H1 (cell line): ENCODE measurements around the gene SERPING1. TPM values are rescaled to one million over a fixed set of nuclear protein-coding genes. Genes with fewer than 3 reads are reported as not detected.
A peak's percentile ranks its signal among the peaks of the same experiment; 100 is the strongest.

ENCODE experiments used
- ATF3 ChIP-seq: IDR thresholded peaks from 2 replicates; pipeline ENCODE4 v1.6.1; 2011; ENCODE audit warnings: low read depth, mild to moderate bottlenecking, low read length; ENCODE audit not compliant: insufficient read depth
- JUN ChIP-seq: IDR thresholded peaks from 2 replicates; pipeline ENCODE4 v1.6.1; 2011; ENCODE audit warnings: low read depth, mild to moderate bottlenecking, improper control_type of control experiment, low read length
- POLR2AphosphoS5 ChIP-seq: IDR thresholded peaks from 2 replicates; pipeline ENCODE4 v1.6.1; 2011; ENCODE audit warnings: low read depth, low read length
- SIX5 ChIP-seq: IDR thresholded peaks from 2 replicates; pipeline ENCODE4 v1.6.1; 2011; ENCODE audit warnings: mild to moderate bottlenecking, low read depth, low read length
- SP2 ChIP-seq: IDR thresholded peaks from 2 replicates; pipeline ENCODE4 v1.6.1; 2012; ENCODE audit warnings: mild to moderate bottlenecking, low read length, inconsistent platforms
- polyA plus RNA-seq, 7 experiments: library from polyadenylated mRNA; depleted of rRNA in 3 of 7; stranded (reverse) in 5 of 7; unstranded in 2 of 7; fragments of >200 nt in 5 of 7; fragments of 200-250 nt in 2 of 7; gene quantifications; 1 replicate in 5 of 7; 2 replicates in 1 of 7; 4 replicates in 1 of 7; pipeline versions ENCODE4 v1.2.1 to v1.2.3, GENCODE V29; 2011 to 2013; ENCODE audit warnings: missing spikeins in 2 of 7, mixed read lengths in 2 of 7
- total RNA-seq: library from RNA; stranded (reverse); fragmentation: NEBNext Ultra II Directional; extraction: Animal tissue kit (Norgen Biotek cat#: 25700); gene quantifications from 2 replicates; pipeline ENCODE4 v1.2.1, GENCODE V29; 2021
- TF ChIP-seq, protein P1 (sequence below): fragments of 300-600 bp; sonication (generic); IDR thresholded peaks from 2 replicates; pipeline ENCODE4 v1.7.1; 2012; ENCODE audit warnings: low read length, moderate library complexity, mild to moderate bottlenecking, inconsistent platforms; ENCODE audit not compliant: insufficient replicate concordance
- TF ChIP-seq, protein P2 (sequence below), 3 experiments: IDR thresholded peaks; 1 replicate in 2 of 3; 2 replicates in 1 of 3; pipeline versions ENCODE4 v1.5.1 to v1.6.1; 2011; ENCODE audit warnings: low read length in 3 of 3, mild to moderate bottlenecking in 3 of 3, inconsistent platforms in 2 of 3, low read depth in 1 of 3, moderate library complexity in 1 of 3; ENCODE audit not compliant: insufficient read depth in 1 of 3; ENCODE audit errors: control extremely low read depth in 1 of 3

SERPING1 gene
- total and polyA plus RNA-seq, 2 of the 8 experiments (the other 6 are each of a cell fraction or from before 2014, with no cell fraction given) = 50.9 to 54.8 TPM

DNA sequence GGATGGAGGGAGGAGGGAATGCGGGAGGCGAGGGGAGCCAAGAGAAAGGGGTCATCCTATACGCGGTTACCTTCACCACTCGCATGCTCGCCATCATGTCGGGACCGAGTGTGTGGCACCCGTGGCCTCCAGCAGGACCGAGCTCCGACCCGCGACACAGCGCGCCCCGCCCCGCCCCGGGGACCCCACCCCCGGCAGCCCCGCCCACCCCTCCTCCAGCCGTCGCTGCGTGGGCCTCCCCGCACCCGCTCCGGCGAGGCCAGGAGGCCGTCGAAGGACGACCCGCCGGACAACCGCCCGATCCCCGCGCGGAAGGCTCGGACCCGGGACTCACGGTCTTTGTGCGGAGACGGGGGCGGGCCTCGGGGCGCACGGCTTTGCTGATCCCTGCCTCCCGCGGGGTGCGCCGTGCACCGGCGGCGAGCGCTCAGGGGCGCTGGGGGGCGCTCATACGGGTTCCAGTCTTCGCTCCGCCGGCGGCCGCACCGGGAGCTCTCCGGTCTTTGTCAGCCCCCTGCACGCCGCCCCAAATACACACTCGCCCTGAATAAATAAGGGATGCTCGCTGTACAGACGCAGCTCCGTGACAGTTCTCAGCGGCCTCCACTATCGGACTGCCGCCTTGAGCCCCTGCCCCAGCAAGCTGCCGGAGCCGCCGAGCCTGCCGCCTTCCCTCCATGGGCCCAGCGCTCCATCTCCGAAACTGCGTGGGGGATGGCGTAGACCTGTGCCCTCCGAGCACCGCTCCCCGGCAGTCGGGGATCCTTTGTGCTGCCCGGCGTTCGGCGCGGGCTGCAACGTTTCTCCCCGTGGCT is 29.8 kb upstream of the SERPING1 start, which contains the start of gene UBE2L6 (continued):
- TF ChIP-seq, protein P1, sequence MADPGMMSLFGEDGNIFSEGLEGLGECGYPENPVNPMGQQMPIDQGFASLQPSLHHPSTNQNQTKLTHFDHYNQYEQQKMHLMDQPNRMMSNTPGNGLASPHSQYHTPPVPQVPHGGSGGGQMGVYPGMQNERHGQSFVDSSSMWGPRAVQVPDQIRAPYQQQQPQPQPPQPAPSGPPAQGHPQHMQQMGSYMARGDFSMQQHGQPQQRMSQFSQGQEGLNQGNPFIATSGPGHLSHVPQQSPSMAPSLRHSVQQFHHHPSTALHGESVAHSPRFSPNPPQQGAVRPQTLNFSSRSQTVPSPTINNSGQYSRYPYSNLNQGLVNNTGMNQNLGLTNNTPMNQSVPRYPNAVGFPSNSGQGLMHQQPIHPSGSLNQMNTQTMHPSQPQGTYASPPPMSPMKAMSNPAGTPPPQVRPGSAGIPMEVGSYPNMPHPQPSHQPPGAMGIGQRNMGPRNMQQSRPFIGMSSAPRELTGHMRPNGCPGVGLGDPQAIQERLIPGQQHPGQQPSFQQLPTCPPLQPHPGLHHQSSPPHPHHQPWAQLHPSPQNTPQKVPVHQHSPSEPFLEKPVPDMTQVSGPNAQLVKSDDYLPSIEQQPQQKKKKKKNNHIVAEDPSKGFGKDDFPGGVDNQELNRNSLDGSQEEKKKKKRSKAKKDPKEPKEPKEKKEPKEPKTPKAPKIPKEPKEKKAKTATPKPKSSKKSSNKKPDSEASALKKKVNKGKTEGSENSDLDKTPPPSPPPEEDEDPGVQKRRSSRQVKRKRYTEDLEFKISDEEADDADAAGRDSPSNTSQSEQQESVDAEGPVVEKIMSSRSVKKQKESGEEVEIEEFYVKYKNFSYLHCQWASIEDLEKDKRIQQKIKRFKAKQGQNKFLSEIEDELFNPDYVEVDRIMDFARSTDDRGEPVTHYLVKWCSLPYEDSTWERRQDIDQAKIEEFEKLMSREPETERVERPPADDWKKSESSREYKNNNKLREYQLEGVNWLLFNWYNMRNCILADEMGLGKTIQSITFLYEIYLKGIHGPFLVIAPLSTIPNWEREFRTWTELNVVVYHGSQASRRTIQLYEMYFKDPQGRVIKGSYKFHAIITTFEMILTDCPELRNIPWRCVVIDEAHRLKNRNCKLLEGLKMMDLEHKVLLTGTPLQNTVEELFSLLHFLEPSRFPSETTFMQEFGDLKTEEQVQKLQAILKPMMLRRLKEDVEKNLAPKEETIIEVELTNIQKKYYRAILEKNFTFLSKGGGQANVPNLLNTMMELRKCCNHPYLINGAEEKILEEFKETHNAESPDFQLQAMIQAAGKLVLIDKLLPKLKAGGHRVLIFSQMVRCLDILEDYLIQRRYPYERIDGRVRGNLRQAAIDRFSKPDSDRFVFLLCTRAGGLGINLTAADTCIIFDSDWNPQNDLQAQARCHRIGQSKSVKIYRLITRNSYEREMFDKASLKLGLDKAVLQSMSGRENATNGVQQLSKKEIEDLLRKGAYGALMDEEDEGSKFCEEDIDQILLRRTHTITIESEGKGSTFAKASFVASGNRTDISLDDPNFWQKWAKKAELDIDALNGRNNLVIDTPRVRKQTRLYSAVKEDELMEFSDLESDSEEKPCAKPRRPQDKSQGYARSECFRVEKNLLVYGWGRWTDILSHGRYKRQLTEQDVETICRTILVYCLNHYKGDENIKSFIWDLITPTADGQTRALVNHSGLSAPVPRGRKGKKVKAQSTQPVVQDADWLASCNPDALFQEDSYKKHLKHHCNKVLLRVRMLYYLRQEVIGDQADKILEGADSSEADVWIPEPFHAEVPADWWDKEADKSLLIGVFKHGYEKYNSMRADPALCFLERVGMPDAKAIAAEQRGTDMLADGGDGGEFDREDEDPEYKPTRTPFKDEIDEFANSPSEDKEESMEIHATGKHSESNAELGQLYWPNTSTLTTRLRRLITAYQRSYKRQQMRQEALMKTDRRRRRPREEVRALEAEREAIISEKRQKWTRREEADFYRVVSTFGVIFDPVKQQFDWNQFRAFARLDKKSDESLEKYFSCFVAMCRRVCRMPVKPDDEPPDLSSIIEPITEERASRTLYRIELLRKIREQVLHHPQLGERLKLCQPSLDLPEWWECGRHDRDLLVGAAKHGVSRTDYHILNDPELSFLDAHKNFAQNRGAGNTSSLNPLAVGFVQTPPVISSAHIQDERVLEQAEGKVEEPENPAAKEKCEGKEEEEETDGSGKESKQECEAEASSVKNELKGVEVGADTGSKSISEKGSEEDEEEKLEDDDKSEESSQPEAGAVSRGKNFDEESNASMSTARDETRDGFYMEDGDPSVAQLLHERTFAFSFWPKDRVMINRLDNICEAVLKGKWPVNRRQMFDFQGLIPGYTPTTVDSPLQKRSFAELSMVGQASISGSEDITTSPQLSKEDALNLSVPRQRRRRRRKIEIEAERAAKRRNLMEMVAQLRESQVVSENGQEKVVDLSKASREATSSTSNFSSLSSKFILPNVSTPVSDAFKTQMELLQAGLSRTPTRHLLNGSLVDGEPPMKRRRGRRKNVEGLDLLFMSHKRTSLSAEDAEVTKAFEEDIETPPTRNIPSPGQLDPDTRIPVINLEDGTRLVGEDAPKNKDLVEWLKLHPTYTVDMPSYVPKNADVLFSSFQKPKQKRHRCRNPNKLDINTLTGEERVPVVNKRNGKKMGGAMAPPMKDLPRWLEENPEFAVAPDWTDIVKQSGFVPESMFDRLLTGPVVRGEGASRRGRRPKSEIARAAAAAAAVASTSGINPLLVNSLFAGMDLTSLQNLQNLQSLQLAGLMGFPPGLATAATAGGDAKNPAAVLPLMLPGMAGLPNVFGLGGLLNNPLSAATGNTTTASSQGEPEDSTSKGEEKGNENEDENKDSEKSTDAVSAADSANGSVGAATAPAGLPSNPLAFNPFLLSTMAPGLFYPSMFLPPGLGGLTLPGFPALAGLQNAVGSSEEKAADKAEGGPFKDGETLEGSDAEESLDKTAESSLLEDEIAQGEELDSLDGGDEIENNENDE = no peak
- TF ChIP-seq SP2 (no peak), JUN (no peak), SIX5 (no peak), ATF3 (no peak), POLR2AphosphoS5 (peak; percentile 72; the same call in 1 of the 2 replicates)
- TF ChIP-seq, protein P2, sequence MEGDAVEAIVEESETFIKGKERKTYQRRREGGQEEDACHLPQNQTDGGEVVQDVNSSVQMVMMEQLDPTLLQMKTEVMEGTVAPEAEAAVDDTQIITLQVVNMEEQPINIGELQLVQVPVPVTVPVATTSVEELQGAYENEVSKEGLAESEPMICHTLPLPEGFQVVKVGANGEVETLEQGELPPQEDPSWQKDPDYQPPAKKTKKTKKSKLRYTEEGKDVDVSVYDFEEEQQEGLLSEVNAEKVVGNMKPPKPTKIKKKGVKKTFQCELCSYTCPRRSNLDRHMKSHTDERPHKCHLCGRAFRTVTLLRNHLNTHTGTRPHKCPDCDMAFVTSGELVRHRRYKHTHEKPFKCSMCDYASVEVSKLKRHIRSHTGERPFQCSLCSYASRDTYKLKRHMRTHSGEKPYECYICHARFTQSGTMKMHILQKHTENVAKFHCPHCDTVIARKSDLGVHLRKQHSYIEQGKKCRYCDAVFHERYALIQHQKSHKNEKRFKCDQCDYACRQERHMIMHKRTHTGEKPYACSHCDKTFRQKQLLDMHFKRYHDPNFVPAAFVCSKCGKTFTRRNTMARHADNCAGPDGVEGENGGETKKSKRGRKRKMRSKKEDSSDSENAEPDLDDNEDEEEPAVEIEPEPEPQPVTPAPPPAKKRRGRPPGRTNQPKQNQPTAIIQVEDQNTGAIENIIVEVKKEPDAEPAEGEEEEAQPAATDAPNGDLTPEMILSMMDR (IDR thresholded peaks at IDR 0.05; ENCODE audit: control extremely low read depth in 1 of 3, insufficient read depth in 1 of 3, low read depth in 1 of 3, low read length in 3 of 3) = peak in 2 of 3 experiments; percentile 48 to 50; a peak in 3 of 4 replicates
